Right renal pelvis (tissue), 4 donors: Measurements from ENCODE around the gene ZNF200. TPM values are rescaled to one million over a fixed set of nuclear protein-coding genes. Genes with fewer than 3 reads are reported as not detected.

ENCODE experiments used
- DNase-seq, 4 donors: peaks; one replicate each; pipeline ENCODE4 v3.0.0-alpha.2; 2013; ENCODE audit warnings: low read depth in 4 of 4, low spot score in 3 of 4, missing footprints in 1 of 4
- polyA plus RNA-seq, 4 donors: library from polyadenylated mRNA; unstranded; fragments of 120-200 nt; gene quantifications; one replicate each; pipeline ENCODE4 v1.2.1, GENCODE V29; 2013; ENCODE audit not compliant: insufficient read length in 4 of 4

ZNF200 gene
- polyA plus RNA-seq, 4 donors, result 13.3 to 16.9 (median 14.8) TPM

- no peak for DNase-seq
These were observed 21.3 kb upstream of the ZNF200 start, which contains the start of gene MEFV for GRCh38 chr16:3256146-3256865. Gene MEFV (minus strand): TSS chr16:3256633. CDS start chr16:3256587, 46 bp downstream.

- no peak for DNase-seq
These were observed 19.4 kb upstream of the ZNF200 start for GRCh38 chr16:3254309-3254708.

GRCh38 chr16:3252967-3253366 lies 18.0 kb upstream of the ZNF200 start:
- DNase-seq, result no peak

GRCh38 chr16:3249451-3249850 lies 14.5 kb upstream of the ZNF200 start:
- no peak for DNase-seq

GRCh38 chr16:3249020-3249419 lies 14.1 kb upstream of the ZNF200 start:
- no peak for DNase-seq

- no peak for DNase-seq
These were observed 13.6 kb upstream of the ZNF200 start for GRCh38 chr16:3248596-3248995.

GRCh38 chr16:3246876-3247275 lies 11.9 kb upstream of the ZNF200 start:
- no peak for DNase-seq

GRCh38 chr16:3246002-3246401 lies 11.0 kb upstream of the ZNF200 start:
- DNase-seq, result no peak

- no peak for DNase-seq
These were observed 8.9 kb upstream of the ZNF200 start for GRCh38 chr16:3243882-3244281.

- no peak for DNase-seq
These were observed 7.8 kb upstream of the ZNF200 start for GRCh38 chr16:3242709-3243108.

- DNase-seq, result no peak
These were observed 6.8 kb upstream of the ZNF200 start for GRCh38 chr16:3241761-3242160.

GRCh38 chr16:3235856-3236669 lies 1.1 kb upstream of the ZNF200 start:
- DNase-seq, result no peak

GRCh38 chr16:3234543-3234856 lies 458 bp downstream of the ZNF200 start:
- no peak for DNase-seq

- no peak for DNase-seq
These were observed 10.9 kb downstream of the ZNF200 start for GRCh38 chr16:3223913-3224515.

- DNase-seq, result no peak
These were observed 14.1 kb downstream of the ZNF200 start for GRCh38 chr16:3220839-3221238.

- DNase-seq, result no peak
These were observed 18.7 kb downstream of the ZNF200 start for GRCh38 chr16:3216263-3216640.

GRCh38 chr16:3215601-3216262 lies 19.2 kb downstream of the ZNF200 start:
- DNase-seq, result no peak

GRCh38 chr16:3214904-3215600 lies 19.9 kb downstream of the ZNF200 start:
- DNase-seq, result no peak

- no peak for DNase-seq
These were observed 22.4 kb downstream of the ZNF200 start for GRCh38 chr16:3212567-3212966.

GRCh38 chr16:3212006-3212405 lies 23.0 kb downstream of the ZNF200 start:
- DNase-seq, result no peak
